GM19455 (cell line): ENCODE measurements around the gene SF3A1.

Experiments
- ATAC-seq: cut with Tn5 transposase; IDR thresholded peaks from one replicate; pipeline ENCODE4 v1.9.1; 2021; ENCODE audit not compliant: unreplicated experiment

The SF3A1 gene

GRCh38 chr22:30305906-30306626 is 50.6 kb downstream of the SF3A1 start:
- ATAC-seq, result no peak

DNA sequence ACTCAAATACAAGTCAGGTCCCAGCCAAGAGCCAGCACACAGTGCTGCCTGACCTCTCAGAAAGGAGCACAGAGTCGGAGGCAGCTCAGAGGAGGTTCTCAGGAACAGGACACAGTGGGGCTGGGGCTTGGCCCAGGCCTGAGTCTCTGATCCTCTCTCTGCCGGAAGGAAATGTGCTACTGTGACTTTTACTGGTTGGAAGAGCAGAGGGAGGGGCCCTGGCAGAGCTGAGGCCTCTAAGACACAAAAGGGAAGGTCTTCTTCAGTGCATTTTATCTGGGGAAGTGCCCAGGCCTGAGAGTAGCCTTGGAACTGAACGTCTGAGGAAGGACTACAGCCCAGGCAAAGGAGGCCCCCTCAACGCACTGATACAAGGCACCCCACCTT is 51.2 kb downstream of the SF3A1 start:
- ATAC-seq, result peak; percentile 51

- ATAC-seq, result no peak
Measured at GRCh38 chr22:30304495-30305244, 52.0 kb downstream of the SF3A1 start.

GRCh38 chr22:30302810-30303138 is 53.9 kb downstream of the SF3A1 start:
- ATAC-seq, result no peak

DNA sequence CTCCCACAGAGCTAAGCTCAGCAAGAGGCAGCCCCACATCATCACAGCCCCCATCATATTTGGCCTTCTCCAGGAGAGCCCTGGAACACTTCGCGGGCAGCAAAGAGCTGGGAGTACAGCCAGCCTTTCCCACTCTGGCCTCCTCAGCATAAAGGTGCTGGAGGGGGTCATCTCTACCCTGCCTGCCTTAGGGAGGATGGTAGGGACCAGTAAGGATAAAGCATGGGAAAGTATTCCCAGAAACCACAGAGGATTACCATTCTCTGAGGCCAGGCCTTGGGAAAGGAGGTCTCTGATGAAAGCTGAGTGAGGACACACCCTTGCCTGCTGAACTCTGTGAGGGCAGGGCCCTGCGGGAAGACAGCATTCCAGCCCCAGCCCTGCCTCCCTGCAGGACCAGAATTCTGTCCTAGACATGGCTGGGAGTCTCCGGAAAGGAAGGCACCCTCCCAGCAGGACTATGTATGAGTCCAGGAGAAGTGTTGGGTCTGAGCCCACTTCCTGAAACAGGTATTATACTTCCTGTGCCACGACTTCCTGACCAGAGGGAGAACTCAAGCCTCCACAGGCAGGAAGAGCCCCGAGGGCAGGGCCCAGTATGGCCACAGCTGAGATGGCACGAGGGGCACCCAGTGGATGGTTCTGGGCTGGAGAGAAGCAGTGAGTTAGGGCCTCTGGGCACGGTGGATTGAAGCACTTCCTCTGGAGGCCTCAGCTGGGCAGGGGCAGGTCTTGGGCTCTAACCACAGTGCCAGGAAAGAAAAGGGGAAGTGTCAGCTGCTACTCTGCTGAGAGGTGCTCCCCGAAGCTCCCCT is 54.5 kb downstream of the SF3A1 start:
- ATAC-seq, result no peak

GRCh38 chr22:30299322-30299721 is 57.4 kb downstream of the SF3A1 start:
- no peak for ATAC-seq

DNA sequence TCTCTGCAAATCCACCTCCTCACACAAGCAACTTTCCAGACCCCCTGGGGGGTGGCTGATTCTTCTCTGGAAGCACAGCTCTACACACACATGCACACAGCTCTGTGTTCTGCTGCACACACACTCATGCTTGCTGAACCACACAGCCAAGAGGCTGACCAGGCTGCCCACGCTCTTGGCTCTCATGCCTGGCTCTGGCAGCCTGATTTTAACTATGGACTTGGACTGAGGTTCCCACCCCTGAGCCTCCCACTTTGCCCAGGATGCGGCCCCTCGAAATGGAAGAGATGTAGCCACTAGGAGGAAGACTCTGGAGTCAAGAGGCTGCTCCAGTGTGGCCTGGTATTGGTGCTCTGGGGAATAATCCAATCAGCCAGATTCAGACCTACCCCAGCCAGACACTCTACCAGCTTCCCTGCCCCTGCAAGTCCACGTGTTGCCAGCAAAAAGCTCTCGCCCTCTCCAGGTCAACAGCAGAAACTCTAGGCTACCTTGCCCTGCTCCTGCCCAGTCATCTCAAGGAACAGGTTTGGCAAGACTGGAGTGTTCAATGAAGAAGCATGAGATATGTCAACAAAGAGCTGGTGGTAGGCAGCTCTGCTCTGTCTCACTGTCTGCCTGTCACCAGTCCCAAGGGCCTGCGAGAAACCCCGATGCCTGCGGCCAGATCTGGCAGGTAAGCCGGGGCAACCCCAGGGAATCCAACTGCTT is 58.5 kb downstream of the SF3A1 start:
- no peak for ATAC-seq

- ATAC-seq, result no peak
Measured at GRCh38 chr22:30297276-30297990, 59.3 kb downstream of the SF3A1 start.

DNA sequence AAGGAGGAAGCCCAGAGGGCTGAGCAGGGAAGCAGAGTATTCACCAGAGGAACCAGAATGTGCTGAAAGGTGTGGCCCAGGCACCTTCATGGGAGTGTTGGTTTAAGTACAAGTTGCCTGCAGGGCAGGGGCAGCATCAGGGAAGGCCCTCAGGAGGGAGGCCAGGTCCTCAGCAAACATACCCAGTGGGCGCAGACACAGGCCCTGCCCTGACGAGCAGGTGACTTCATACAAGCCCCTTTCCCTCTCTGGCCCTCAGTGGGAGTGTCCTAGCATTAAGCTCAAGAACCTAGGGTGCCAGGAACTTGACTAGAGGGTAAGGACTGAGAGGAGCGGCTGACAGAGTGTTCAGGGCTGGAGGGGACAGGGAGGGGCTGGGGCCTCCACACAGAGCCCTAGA is 59.9 kb downstream of the SF3A1 start:
- no peak for ATAC-seq

DNA sequence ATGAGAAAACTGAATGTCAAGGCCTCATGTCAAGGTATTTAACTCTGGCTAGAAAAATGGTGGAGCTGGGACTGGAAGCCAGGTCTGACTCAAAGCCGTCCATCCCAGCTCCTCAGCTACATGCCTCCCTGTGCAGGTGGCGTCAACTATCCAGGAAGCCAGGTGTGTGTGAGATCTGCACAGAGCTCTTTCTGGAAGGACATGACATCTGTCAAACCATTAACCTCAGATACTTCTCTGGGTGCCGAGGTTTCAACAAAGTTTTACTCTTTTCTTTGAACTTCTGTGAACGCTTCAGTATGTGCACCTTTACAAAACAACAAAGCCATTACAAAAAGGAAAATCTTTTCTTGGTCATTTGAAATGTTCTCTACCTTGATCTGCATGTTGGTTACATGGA is 60.4 kb downstream of the SF3A1 start:
- no peak for ATAC-seq

DNA sequence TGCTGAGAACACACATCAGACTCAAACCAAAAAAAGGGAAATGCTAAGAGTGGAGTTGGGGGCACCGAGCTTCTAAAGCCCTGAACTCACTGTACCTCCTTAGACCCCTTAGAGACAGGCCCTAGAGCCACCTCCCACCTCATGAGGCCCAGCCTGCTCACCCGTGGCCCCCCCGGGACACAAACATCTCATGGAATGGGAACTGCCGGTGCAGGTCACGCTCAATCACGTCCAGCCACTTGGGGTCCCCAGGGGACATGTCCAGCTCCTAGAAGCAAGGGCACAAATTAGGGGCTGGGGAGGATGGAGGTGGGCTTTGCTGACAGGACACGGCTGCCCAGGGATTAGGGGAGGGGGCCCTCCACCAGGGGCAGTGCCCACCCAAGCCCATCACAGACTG is 61.1 kb downstream of the SF3A1 start:
- no peak for ATAC-seq

GRCh38 chr22:30294830-30295229 is 61.9 kb downstream of the SF3A1 start:
- no peak for ATAC-seq

DNA sequence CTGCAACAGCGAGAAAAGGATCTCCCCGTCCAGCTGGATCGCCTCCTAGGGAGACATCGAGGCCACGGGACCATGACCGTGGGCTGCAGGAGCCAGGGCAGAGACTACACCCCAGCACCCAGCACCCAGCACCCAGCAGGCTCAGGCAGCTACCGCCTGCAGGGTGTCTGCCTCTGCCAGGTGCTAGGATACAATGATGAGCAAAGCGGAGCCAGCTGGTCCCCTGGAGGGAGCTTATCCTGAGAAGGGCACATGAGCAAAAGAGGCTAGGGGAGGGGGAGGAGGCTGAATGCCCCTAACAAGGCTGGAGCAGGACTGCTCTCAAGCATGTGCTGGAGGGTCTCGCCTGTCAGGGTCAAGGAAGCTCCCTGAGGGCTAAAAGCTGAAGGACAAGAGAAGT is 62.6 kb downstream of the SF3A1 start:
- ATAC-seq, result no peak

DNA sequence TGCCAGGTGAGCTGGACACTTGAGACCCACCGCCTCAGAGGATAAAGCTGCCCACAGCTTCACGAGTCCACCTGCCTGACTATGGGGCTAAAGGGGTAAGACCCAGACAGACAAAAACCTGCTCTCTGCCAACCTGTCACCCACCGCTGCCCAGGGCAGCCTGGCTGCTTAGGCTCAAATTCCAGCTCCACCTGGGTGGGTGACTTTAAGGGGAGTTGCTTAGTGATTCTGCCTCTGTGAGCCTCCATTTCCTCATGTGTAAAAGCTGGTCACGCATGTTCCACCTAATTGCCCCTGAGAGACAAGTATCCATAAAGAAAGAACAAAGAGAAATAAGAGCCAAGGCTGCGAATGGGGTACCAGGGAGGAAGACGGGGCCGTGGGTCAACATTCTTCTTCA is 63.7 kb downstream of the SF3A1 start:
- ATAC-seq, result no peak

- no peak for ATAC-seq
Measured at GRCh38 chr22:30292069-30292970, 64.4 kb downstream of the SF3A1 start.

- no peak for ATAC-seq
Measured at GRCh38 chr22:30291058-30291892, 65.4 kb downstream of the SF3A1 start.

GRCh38 chr22:30290342-30291057 is 66.2 kb downstream of the SF3A1 start:
- no peak for ATAC-seq

DNA sequence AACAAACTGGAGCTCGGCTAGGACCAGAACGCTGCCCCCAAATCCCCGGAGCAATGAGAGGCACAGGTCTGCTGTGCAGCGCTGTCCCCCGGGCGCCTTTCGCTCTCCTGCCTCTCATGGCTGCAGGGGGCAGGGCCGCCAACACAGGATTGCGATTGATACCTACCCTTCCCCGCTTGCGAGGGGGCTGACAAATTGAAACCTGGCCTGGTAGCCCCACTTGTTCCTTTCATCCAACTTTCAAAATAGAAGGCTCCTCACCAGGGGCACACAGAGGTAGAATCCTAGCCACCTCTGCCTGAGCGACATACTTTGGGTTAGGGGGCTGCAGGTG is 66.7 kb downstream of the SF3A1 start:
- no peak for ATAC-seq
